PC-3 (cell line): ENCODE measurements around the gene NGRN. TPM values are rescaled to one million over a fixed set of nuclear protein-coding genes. Genes with fewer than 3 reads are reported as not detected.

Experiments used
- ATAC-seq: fragments of 200-7000 bp; cut with Tn5 transposase; 2 replicates; pipeline ENCODE4 v1.9.1; 2020; ENCODE audit warnings: mild to moderate bottlenecking, moderate library complexity
- BruUV-seq: library from RNA; stranded (reverse); fragments of 400-500 nt; replicated peaks from 2 replicates; lab custom pipeline; 2021; lab: Mats Ljungman, UMichigan
- CTCF ChIA-PET: fragments of 300-600 bp; sonication (Branson Sonifier 250); formaldehyde crosslinking; loops from one replicate; lab custom pipeline; 2022; ENCODE audit warnings: antibody characterized with exemption; lab: Charles Lee
- POLR2A ChIA-PET: fragments of 300-600 bp; sonication (Branson Sonifier 250); formaldehyde crosslinking; loops from one replicate; lab custom pipeline; 2022; ENCODE audit warnings: antibody characterized with exemption; ENCODE audit not compliant: unreplicated experiment; lab: Charles Lee
- DNase-seq: peaks from one replicate; pipeline ENCODE4 v3.0.0-alpha.2; 2015
- H2AFZ ChIP-seq: fragments of 300-600 bp; sonication (generic); 2 replicates; pipeline ENCODE4 v1.6.0; 2016; ENCODE audit warnings: antibody characterized with exemption, low read length
- H3F3A ChIP-seq: fragments of 300-600 bp; sonication (generic); one replicate; pipeline ENCODE4 v1.6.0; 2017; ENCODE audit warnings: antibody characterized with exemption, low read length, control low read depth, mild to moderate bottlenecking; ENCODE audit not compliant: unreplicated experiment
- H3K27ac ChIP-seq: fragments of 300-600 bp; sonication (generic); 2 replicates; pipeline ENCODE4 v1.5.1; 2016; ENCODE audit warnings: mild to moderate bottlenecking, low read length
- H3K27me3 ChIP-seq: fragments of 300-600 bp; sonication (generic); 2 replicates; pipeline ENCODE4 v1.6.1; 2016; ENCODE audit warnings: low read length, mixed read lengths
- H3K36me3 ChIP-seq: fragments of 300-600 bp; sonication (generic); 2 replicates; pipeline ENCODE4 v1.6.1; 2016; ENCODE audit warnings: low read depth, mixed run types, low read length, mixed read lengths
- H3K4me1 ChIP-seq: fragments of 300-600 bp; sonication (generic); 2 replicates; pipeline ENCODE4 v1.5.1; 2016; ENCODE audit warnings: low read length; ENCODE audit not compliant: insufficient read depth
- H3K4me2 ChIP-seq: fragments of 300-600 bp; sonication (generic); 2 replicates; pipeline ENCODE4 v1.6.0; 2016; ENCODE audit warnings: low read length
- H3K4me3 ChIP-seq: fragments of 300-600 bp; sonication (generic); 2 replicates; pipeline ENCODE4 v1.5.1; 2016; ENCODE audit warnings: mild to moderate bottlenecking, low read length, mixed read lengths
- H3K79me2 ChIP-seq: fragments of 300-600 bp; sonication (generic); 2 replicates; pipeline ENCODE4 v1.6.1; 2017; ENCODE audit warnings: low read length, mixed read lengths
- H3K9ac ChIP-seq: fragments of 300-600 bp; sonication (generic); 2 replicates; pipeline ENCODE4 v1.6.0; 2016; ENCODE audit warnings: mild to moderate bottlenecking, low read length
- H3K9me2 ChIP-seq: fragments of 300-600 bp; sonication (generic); replicated peaks from 2 replicates; pipeline ENCODE4 v1.6.1; 2016; ENCODE audit warnings: mixed run types, low read length, mixed read lengths
- H3K9me3 ChIP-seq: fragments of 300-600 bp; sonication (generic); 2 replicates; pipeline ENCODE4 v1.6.1; 2016; ENCODE audit warnings: low read length, mixed read lengths
- H4K20me1 ChIP-seq: fragments of 300-600 bp; sonication (generic); 2 replicates; pipeline ENCODE4 v1.6.1; 2016; ENCODE audit warnings: low read length, mixed read lengths
- EZH2 ChIP-seq: fragments of 300-600 bp; sonication (generic); IDR thresholded peaks from one replicate; pipeline ENCODE4 v1.6.1; 2017; ENCODE audit warnings: antibody characterized with exemption, mild to moderate bottlenecking, low read length; ENCODE audit not compliant: unreplicated experiment
- EZH2phosphoT487 ChIP-seq: fragments of 300-600 bp; sonication (generic); IDR thresholded peaks from 2 replicates; pipeline ENCODE4 v1.6.1; 2018; ENCODE audit warnings: mild to moderate bottlenecking, antibody characterized with exemption, low read length, borderline replicate concordance
- intact Hi-C: fragments of 100-400 bp; cut with micrococcal nuclease; formaldehyde crosslinking; loops from 2 replicates; pipeline ENCODE4 v1.9.0; 2023
- total RNA-seq: library from RNA; depleted of rRNA; stranded (reverse); fragments of >200 nt; gene quantifications from 2 replicates; pipeline ENCODE4 v1.2.3, GENCODE V29; 2014
- TF ChIP-seq, protein P1 (sequence below): fragments of 300-600 bp; sonication (generic); conservative IDR thresholded peaks from 2 replicates; pipeline ENCODE4 v1.5.1; 2017; ENCODE audit warnings: antibody characterized with exemption, low read depth, mild to moderate bottlenecking, low read length

The NGRN gene
- total RNA-seq, 1 experiment from 2014 or later = 99.3 TPM

DNA sequence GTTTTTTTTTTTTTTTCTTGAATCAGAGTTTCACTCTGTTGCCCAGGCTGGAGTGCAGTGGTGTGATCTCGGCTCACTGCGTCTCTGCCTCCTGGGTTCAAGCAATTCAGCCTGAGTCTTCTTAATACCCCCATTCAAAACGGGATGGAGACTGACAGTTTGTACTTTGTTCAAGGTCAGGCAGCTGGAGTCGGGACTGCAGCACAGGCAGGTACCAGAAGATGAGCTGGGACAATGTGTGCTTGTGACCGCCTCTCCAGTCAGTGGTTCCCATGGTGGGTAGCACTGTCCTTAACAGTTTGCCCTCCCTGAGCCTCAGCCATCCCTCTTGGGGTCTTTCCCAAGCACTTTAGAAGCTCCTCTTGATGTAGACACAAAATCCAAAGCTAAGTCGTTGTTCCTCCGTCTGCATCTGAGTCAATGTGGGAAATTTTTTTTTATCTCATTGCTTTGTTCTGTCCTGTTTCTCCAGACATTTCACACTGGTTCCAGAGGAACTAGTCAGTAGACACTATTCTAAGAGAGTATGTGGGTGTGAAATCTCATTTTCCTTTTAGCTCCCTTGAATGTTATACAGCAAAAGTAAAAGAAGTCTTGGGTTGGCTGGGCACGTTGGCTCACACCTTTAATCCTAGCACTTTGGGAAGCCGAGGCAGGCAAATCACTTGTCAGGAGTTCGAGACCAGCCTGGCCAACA, 21.4 kb upstream of the NGRN start:
- Histone ChIP-seq H3K36me3 (no peaks in the 10 kb centered on the region), H3K9me2 (no peaks in the 10 kb centered on the region), H2AFZ (no peak overlapping the region), H3K27ac (no peak overlapping the region), H3K9me3 (no peaks in the 10 kb centered on the region), H3K4me3 (no peak overlapping the region), H3K4me1 (no peaks in the 10 kb centered on the region), H3K79me2 (no peaks in the 10 kb centered on the region), H3K4me2 (no peak overlapping the region), H3F3A (no peaks in the 10 kb centered on the region), H4K20me1 (no peaks in the 10 kb centered on the region), H3K9ac (no peak overlapping the region), H3K27me3 (no peaks in the 10 kb centered on the region)
- POLR2A ChIA-PET = no interaction called here
- no peak for ATAC-seq
- intact Hi-C loops = no loop called here
- CTCF ChIA-PET = no interaction called here
- DNase-seq = no peak
- BruUV-seq = no TSS peak
- TF ChIP-seq, protein P1, sequence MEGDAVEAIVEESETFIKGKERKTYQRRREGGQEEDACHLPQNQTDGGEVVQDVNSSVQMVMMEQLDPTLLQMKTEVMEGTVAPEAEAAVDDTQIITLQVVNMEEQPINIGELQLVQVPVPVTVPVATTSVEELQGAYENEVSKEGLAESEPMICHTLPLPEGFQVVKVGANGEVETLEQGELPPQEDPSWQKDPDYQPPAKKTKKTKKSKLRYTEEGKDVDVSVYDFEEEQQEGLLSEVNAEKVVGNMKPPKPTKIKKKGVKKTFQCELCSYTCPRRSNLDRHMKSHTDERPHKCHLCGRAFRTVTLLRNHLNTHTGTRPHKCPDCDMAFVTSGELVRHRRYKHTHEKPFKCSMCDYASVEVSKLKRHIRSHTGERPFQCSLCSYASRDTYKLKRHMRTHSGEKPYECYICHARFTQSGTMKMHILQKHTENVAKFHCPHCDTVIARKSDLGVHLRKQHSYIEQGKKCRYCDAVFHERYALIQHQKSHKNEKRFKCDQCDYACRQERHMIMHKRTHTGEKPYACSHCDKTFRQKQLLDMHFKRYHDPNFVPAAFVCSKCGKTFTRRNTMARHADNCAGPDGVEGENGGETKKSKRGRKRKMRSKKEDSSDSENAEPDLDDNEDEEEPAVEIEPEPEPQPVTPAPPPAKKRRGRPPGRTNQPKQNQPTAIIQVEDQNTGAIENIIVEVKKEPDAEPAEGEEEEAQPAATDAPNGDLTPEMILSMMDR = no peak
- no peak for TF ChIP-seq EZH2phosphoT487
- no peak for TF ChIP-seq EZH2

DNA sequence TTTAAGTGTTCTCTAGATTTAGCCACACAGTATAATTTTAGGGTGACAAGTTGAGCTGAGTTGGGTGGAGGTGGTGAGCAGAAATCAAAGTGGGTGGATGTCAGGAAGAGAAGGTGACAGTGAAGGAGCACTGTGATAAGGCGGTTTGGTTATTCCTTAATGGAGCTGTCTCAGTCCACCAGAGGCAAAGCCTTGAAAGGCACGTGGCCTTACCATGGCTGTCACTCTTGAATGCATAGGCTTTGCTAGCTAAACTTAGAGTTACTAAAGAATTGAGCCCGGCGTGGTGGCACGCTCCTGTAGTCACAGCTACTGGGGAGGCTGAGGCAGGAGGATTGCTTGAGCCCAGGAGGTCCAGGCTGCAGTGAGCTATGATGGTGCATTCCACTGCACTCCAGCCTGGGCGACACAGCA, 16.7 kb upstream of the NGRN start:
- H3K79me2 ChIP-seq = no peaks in the 10 kb centered on the region
- no peaks in the 10 kb centered on the region for H3K27me3 ChIP-seq
- H3K9ac ChIP-seq = no peak overlapping the region
- no peaks in the 10 kb centered on the region for H3K9me2 ChIP-seq
- H3K4me2 ChIP-seq = peak overlapping the region; percentile 99; the same call in 1 of the 2 replicates
- TF ChIP-seq EZH2phosphoT487 = no peak
- TF ChIP-seq, protein P1 = no peak
- TF ChIP-seq EZH2 = no peak
- ATAC-seq (no peak), DNase-seq (no peak)
- H3K27ac ChIP-seq = no peak overlapping the region
- ChIA-PET POLR2A (interaction anchor here (0.6 kb wide), 1 partner anchor 11 kb away, joined by 3 read pairs; no protein-coding TSS in a partner anchor), CTCF (no interaction called here)
- no peaks in the 10 kb centered on the region for H4K20me1 ChIP-seq
- no peaks in the 10 kb centered on the region for H3K9me3 ChIP-seq
- intact Hi-C loops = no loop called here
- H3K36me3 ChIP-seq = no peaks in the 10 kb centered on the region
- H2AFZ ChIP-seq = peak overlapping the region; percentile 95; the same call in 1 of the 2 replicates
- H3K4me3 ChIP-seq = 0 out of 2 replicates have a peak overlapping the region, but pooled peaks have one; percentile 74
- no peaks in the 10 kb centered on the region for H3F3A ChIP-seq
- H3K4me1 ChIP-seq = no peaks in the 10 kb centered on the region
- BruUV-seq = no TSS peak
